ENCODE data around the gene SLMAP.

SLMAP gene

DNA sequence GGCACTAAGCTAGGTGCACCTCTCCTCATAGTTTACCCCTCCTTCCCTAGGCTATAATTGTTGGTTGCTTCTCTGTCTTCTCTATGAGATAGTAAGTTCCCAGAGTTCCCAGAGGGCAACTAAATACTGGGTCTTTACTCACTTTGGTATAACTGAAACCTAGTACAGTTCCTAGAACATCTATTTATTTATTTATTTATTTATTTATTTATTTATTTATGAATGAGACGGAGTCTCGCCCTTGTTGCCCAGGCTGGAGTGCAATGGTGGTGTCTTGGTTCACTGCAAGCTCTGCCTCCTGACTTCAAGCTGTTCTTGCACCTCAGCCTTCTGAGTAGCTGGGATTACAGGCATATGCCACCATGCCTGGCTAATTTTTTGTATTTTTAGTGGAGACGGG, 181.0 kb downstream of the SLMAP start:
- DNase-seq (ENCODE audit: low read depth in 1 of 2, low spot score in 1 of 2) = no peak

- DNase-seq (ENCODE audit: low read depth in 1 of 2, low spot score in 1 of 2) = no peak
Observed at GRCh38 chr3:57939775-57940174, 183.7 kb downstream of the SLMAP start.

DNA sequence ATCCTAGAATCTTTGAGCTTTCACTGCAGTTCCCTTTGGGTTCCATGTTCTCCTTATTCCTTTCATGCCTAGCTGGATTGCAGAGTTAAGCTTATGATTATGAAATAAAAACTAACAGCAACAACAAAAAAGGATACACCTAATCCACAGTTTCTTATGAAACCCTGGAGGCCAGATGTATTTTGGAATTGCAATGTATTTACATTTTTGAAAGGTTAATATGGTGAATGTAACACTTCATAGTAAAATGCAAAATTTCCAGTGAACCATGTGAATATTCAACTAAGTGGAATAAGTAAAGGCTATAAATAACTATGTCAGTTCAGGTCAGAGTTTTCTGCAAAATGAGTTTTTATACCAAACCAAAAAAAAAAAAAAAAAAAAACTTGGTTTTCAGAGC, 186.3 kb downstream of the SLMAP start:
- no peak for DNase-seq (ENCODE audit: low read depth in 1 of 2, low spot score in 1 of 2)

DNA sequence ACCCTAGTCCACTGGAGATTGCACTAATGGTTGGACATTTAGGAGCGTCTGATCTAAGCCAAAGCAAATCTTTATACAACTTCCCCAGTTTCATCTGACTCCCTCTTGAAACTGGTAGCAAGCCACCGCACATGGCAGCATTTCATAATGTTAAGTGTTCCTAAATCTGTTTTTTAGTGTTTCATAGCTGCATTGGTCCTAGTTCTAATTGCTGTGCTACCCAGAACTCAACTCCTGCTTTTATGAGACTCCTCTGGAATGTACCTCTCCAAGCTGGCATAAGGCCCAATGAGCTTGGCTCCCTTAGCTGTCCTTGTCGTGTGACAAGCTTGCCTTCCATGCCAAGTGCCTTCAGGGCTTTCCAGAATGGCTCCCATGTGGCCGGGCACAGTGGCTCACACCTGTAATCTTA, 186.8 kb downstream of the SLMAP start:
- no peak for DNase-seq (ENCODE audit: low read depth in 1 of 2, low spot score in 1 of 2)

- no peak for DNase-seq (ENCODE audit: low read depth in 1 of 2, low spot score in 1 of 2)
Observed at GRCh38 chr3:57943525-57944495, 187.7 kb downstream of the SLMAP start.

DNA sequence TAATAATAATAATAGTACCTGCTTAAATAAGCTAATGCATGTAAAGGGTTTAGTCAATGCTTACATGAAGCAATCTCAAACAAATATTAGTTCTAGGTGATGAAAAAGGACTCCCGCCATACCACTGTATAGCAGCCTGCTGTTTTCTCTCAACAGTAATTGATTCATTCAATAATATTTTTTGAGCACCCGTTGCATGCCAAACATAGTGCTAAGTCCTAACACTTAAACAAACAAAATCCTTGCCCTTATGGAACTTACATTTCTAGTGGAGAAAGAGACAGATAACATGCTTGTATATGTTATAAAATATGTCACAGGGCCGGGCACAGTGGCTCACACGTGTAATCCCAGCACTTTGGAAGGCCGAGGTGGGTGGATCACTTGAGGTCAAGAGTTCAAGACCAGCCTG, 190.9 kb downstream of the SLMAP start:
- DNase-seq (ENCODE audit: low read depth in 1 of 2, low spot score in 1 of 2) = no peak

- no peak for DNase-seq (ENCODE audit: low read depth in 1 of 2, low spot score in 1 of 2)
Observed at GRCh38 chr3:57948080-57948671, 192.1 kb downstream of the SLMAP start.

- no peak for DNase-seq (ENCODE audit: low read depth in 1 of 2, low spot score in 1 of 2)
Observed at GRCh38 chr3:57948781-57949242, 192.7 kb downstream of the SLMAP start.

DNA sequence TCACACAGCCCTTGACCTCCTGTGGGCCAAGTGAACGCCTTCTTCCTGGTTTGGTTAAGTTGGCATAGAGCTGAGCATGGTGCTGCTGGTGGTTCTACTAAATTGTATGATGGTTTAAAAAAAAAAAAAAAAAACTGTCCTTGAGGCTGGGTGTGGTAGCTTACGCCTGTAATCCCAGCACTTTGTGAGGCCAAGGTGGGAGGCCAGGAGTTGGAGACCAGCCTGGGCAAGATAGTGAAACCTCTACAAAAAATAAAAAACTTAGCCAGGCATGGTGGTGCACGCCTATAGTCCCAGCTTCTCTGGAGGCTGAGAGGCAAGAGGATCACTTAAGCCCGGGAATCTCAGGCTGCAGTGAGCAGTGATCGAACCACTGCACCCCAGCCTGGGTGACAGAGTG, 193.2 kb downstream of the SLMAP start:
- DNase-seq (ENCODE audit: low read depth in 1 of 2, low spot score in 1 of 2) = no peak

GRCh38 chr3:57949785-57950615, 193.9 kb downstream of the SLMAP start:
- no peak for DNase-seq (ENCODE audit: low read depth in 1 of 2, low spot score in 1 of 2)

GRCh38 chr3:57951066-57951882, 195.2 kb downstream of the SLMAP start:
- DNase-seq (ENCODE audit: low read depth in 1 of 2, low spot score in 1 of 2) = no peak

- DNase-seq (ENCODE audit: low read depth in 1 of 2, low spot score in 1 of 2) = no peak
Observed at GRCh38 chr3:57952208-57952631, 196.1 kb downstream of the SLMAP start.

GRCh38 chr3:57952651-57953050, 196.5 kb downstream of the SLMAP start:
- no peak for DNase-seq (ENCODE audit: low read depth in 1 of 2, low spot score in 1 of 2)

GRCh38 chr3:57953576-57953975, 197.5 kb downstream of the SLMAP start:
- no peak for DNase-seq (ENCODE audit: low read depth in 1 of 2, low spot score in 1 of 2)

DNA sequence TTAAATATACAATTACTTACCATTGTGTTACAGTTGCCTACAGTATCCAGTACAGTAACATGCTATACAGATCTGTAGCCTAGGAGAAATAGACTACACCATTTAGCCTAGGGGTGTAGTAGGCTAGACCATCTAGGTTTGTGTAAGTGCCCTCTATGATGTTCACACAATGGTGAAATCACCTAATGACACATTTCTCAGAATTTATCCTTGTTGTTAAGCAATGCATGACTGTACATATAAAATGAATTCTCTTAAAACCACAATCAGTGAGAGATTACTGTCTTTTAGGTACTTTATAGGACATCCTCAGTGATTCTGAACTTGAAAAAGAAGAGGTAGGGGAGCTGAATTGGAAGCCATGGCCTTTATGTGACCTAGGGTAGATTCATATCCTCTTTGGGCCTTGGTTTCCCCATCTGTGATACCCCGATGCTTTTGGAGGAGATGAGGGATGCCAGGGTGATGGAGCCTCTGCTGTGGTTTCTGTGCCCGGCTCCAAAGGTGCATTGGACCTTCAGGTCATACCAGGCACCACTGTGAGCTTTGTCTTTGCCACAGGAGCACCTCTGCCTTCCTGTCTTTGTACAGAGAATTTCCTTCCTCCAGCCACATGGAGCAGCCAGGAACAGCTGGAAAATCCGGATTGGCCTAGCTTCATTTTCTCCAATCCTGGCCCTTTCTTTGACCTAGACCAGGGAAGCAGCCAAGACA, 200.2 kb downstream of the SLMAP start:
- no peak for DNase-seq (ENCODE audit: low read depth in 1 of 2, low spot score in 1 of 2)

GRCh38 chr3:57956833-57957174, 200.7 kb downstream of the SLMAP start:
- DNase-seq (ENCODE audit: low read depth in 1 of 2, low spot score in 1 of 2) = no peak

- DNase-seq (ENCODE audit: low read depth in 1 of 2, low spot score in 1 of 2) = no peak
Observed at GRCh38 chr3:57957824-57958223, 201.7 kb downstream of the SLMAP start.

DNA sequence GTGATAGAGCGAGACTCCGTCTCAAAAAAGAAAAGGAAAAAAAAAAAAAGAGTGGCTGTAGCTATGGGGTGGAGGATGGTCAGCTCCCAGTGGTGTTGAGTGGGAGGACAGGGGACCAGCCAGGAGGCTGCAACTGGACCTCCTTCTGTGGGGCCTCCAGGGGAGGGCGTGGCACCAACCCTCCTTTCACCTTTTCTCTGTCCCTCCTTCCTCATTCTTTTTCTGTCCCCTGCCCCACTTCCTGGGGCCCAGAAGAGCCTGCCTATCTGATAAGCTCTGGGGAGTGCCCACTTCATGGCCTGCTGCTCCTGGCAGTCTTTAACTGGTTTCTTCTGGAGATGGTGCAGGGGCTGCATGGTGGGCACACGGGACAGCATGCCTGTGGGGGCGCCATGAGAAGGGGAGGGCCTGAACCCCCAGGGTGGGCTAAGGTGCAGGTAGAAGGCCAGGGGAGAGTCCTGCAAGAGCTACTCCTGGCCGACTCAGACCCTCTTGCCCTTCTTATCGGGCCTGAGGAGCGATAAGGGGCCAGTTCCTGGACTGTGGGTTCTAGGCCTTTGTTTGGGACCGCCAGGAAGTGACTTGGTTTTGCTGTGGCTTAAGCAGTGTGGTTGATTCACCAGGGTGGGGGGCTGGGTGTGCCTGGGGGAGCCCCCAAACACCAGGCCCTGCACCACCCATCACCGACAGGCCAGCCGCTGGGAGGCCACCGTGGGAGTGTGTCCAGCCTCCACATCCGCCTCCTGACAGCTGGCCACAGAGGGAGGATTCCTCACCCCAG, 202.7 kb downstream of the SLMAP start:
- DNase-seq (ENCODE audit: low read depth in 1 of 2, low spot score in 1 of 2) = no peak

DNA sequence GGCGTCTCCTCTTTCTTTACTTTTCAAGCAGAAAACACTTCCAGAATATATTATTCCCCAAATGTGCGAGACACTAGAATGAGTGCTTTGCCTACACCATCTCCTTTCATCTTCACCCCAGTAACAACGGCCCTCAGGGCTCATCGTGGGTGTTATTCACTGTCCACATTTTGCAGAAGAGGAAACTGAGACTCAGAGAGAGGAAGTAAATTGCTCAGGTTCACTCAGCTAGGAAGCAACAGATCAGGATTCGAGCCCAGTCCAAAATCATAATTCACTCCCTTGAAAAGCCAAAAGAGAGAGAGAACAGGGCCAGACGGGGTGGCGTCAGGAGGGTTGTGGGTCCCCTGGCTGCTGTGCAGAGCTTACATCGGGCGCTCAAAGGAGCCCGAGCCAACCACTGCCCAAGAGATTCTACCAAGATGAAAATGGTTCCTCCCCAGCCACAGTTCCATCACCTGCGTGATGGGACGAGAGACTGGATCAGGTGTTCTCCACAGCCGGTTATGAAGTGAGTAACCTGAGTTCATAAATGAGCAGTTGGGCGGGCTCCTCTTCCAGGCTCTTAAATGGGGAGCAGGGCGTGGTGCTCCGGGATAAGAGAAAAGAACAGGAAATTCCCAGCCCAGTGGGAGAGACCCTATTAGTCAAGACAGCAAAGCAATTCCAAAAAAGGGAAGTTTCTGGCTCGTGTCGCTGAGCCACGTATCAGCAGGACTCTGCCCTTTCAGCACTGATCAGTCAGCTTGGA, 203.5 kb downstream of the SLMAP start:
- DNase-seq (ENCODE audit: low read depth in 1 of 2, low spot score in 1 of 2) = no peak
